Measurements from ENCODE around the gene OR2F2.

OR2F2 gene

GRCh38 chr7:143934526-143935325 is at the start of gene OR2F2:
Gene OR2F2 (plus strand): TSS chr7:143935233. CDS start chr7:143935233, 0 bp downstream.
- no peak for DNase-seq

GRCh38 chr7:143885951-143886350 is 49.1 kb upstream of the OR2F2 start:
- no peak for DNase-seq

- DNase-seq = no peak
Observed at GRCh38 chr7:143886826-143887477, 48.1 kb upstream of the OR2F2 start.

GRCh38 chr7:143889068-143889467 is 46.0 kb upstream of the OR2F2 start:
- no peak for DNase-seq

- no peak for DNase-seq
Observed at GRCh38 chr7:143890558-143890957, 44.5 kb upstream of the OR2F2 start.

- DNase-seq = no peak
Observed at GRCh38 chr7:143891457-143891856, 43.6 kb upstream of the OR2F2 start.

GRCh38 chr7:143892527-143893300 is 42.3 kb upstream of the OR2F2 start:
- no peak for DNase-seq

- DNase-seq = no peak
Observed at GRCh38 chr7:143896667-143897066, 38.4 kb upstream of the OR2F2 start.

- no peak for DNase-seq
Observed at GRCh38 chr7:143898810-143899209, 36.2 kb upstream of the OR2F2 start.

- no peak for DNase-seq
Observed at GRCh38 chr7:143900230-143900766, 34.7 kb upstream of the OR2F2 start.

GRCh38 chr7:143901332-143901667 is 33.7 kb upstream of the OR2F2 start:
- no peak for DNase-seq

GRCh38 chr7:143901668-143902331 is 33.2 kb upstream of the OR2F2 start, which contains the start of gene TCAF1:
Gene TCAF1 (minus strand): TSS chr7:143902176. CDS start chr7:143876608, 25,568 bp downstream.
- DNase-seq = peak; percentile 96

GRCh38 chr7:143902332-143902899 is 32.6 kb upstream of the OR2F2 start:
- DNase-seq = no peak

- DNase-seq = no peak
Observed at GRCh38 chr7:143905509-143905908, 29.5 kb upstream of the OR2F2 start.

GRCh38 chr7:143906151-143906550 is 28.9 kb upstream of the OR2F2 start:
- no peak for DNase-seq

- no peak for DNase-seq
Observed at GRCh38 chr7:143906895-143907294, 28.1 kb upstream of the OR2F2 start.

GRCh38 chr7:143908120-143908519 is 26.9 kb upstream of the OR2F2 start:
- DNase-seq = no peak

GRCh38 chr7:143909863-143910262 is 25.2 kb upstream of the OR2F2 start:
- no peak for DNase-seq

- DNase-seq = no peak
Observed at GRCh38 chr7:143910473-143911248, 24.4 kb upstream of the OR2F2 start.

- no peak for DNase-seq
Observed at GRCh38 chr7:143913945-143914615, 21.0 kb upstream of the OR2F2 start.

All from activated CD8-positive, alpha-beta memory T cell treated with anti-CD3 and anti-CD28 coated beads for 24 hours (primary cell).